ENCODE measurements around the gene DEGS2. TPM values are rescaled to one million over a fixed set of nuclear protein-coding genes. Genes with fewer than 3 reads are reported as not detected.

DEGS2 gene
- total RNA-seq, 1 experiment from 2014 or later: 1.6 TPM

DNA sequence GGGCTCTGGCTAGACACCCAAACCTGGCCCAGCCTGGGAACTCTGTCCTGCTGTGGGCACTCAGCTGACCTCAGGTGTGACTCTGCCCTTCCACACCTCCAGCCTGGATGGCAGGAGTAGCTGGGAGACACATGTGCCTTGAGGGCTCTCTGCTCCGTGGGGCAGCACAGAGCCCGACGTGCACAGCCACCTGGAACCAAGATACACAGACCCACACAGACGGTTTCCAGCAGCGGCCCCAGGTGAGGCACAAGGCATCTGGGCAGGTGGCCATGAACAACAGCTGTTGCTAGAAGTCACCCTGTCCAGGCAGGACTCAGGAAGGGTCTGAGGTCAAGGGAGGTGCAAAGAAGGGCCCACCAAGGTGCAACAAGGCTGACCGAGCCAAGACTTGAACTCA is 5.9 kb downstream of the DEGS2 start:
- Histone ChIP-seq H3F3A (ENCODE audit: low read length, unreplicated experiment) (no peaks in the 10 kb centered on the region), H3K27me3 (ENCODE audit: low read length) (peaks cover under 1% of the 10 kb centered on the region; the same call in 1 of the 2 replicates), H3K4me3 (ENCODE audit: low read length) (no peak overlapping the region), H3K9ac (ENCODE audit: low read length) (no peak overlapping the region), H4K20me1 (ENCODE audit: low read length) (no peaks in the 10 kb centered on the region), H3K27ac (ENCODE audit: low read length) (no peak overlapping the region), H3K36me3 (ENCODE audit: low read depth, low read length) (no peaks in the 10 kb centered on the region), H3K4me1 (ENCODE audit: insufficient read depth, low read length) (peaks cover 24% of the 10 kb centered on the region), H2AFZ (ENCODE audit: low read length) (no peak overlapping the region), H3K79me2 (ENCODE audit: low read length) (no peaks in the 10 kb centered on the region), H3K9me3 (ENCODE audit: low read length) (no peaks in the 10 kb centered on the region), H3K4me2 (ENCODE audit: low read length) (no peak overlapping the region), H3K9me2 (replicated peaks; ENCODE audit: low read length) (no peaks in the 10 kb centered on the region)
- no peak for DNase-seq
- BruUV-seq (replicated peaks): no TSS peak
- TF ChIP-seq, protein P1, sequence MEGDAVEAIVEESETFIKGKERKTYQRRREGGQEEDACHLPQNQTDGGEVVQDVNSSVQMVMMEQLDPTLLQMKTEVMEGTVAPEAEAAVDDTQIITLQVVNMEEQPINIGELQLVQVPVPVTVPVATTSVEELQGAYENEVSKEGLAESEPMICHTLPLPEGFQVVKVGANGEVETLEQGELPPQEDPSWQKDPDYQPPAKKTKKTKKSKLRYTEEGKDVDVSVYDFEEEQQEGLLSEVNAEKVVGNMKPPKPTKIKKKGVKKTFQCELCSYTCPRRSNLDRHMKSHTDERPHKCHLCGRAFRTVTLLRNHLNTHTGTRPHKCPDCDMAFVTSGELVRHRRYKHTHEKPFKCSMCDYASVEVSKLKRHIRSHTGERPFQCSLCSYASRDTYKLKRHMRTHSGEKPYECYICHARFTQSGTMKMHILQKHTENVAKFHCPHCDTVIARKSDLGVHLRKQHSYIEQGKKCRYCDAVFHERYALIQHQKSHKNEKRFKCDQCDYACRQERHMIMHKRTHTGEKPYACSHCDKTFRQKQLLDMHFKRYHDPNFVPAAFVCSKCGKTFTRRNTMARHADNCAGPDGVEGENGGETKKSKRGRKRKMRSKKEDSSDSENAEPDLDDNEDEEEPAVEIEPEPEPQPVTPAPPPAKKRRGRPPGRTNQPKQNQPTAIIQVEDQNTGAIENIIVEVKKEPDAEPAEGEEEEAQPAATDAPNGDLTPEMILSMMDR (conservative IDR thresholded peaks at IDR 0.05; ENCODE audit: low read depth, low read length): no peak
- TF ChIP-seq EZH2phosphoT487 (IDR thresholded peaks at IDR 0.05; ENCODE audit: borderline replicate concordance, low read length) (no peak), EZH2 (IDR thresholded peaks at IDR 0.05; ENCODE audit: low read length, unreplicated experiment) (no peak)
- ChIA-PET POLR2A (ENCODE audit: unreplicated experiment) (no interaction called here), CTCF (no interaction called here)
- intact Hi-C loops (cut with micrococcal nuclease): no loop called here
- no peak for ATAC-seq

DNA sequence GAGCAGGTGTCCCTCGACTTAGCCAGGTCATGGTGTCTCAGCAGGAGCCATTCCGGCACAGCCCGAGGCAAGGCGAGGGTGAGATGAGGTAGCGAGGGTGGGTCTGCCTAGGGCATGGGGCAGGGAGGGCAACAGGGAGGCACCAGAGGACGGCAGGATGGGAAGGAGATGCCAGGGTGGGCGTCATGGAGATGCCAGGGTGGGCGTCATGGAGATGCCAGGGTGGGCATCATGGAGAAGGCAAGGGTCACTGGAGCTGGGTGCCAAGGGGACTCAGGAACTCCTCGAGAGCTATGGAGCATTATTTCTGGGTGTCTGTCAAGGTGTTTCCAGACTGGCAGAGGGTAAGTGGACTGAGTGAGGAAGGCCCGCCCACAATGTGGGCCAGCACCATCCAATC is 7.4 kb downstream of the DEGS2 start:
- Histone ChIP-seq H3F3A (ENCODE audit: low read length, unreplicated experiment) (no peaks in the 10 kb centered on the region), H3K4me1 (ENCODE audit: insufficient read depth, low read length) (peaks cover 24% of the 10 kb centered on the region), H4K20me1 (ENCODE audit: low read length) (no peaks in the 10 kb centered on the region), H3K9me2 (replicated peaks; ENCODE audit: low read length) (no peaks in the 10 kb centered on the region), H3K36me3 (ENCODE audit: low read depth, low read length) (no peaks in the 10 kb centered on the region), H3K4me3 (ENCODE audit: low read length) (no peak overlapping the region), H3K4me2 (ENCODE audit: low read length) (no peak overlapping the region), H3K79me2 (ENCODE audit: low read length) (no peaks in the 10 kb centered on the region), H3K9me3 (ENCODE audit: low read length) (no peaks in the 10 kb centered on the region), H2AFZ (ENCODE audit: low read length) (no peak overlapping the region), H3K9ac (ENCODE audit: low read length) (no peak overlapping the region), H3K27me3 (ENCODE audit: low read length) (no peaks in the 10 kb centered on the region), H3K27ac (ENCODE audit: low read length) (no peak overlapping the region)
- ATAC-seq: no peak
- DNase-seq: no peak
- BruUV-seq (replicated peaks): no TSS peak
- POLR2A ChIA-PET (ENCODE audit: unreplicated experiment): no interaction called here
- intact Hi-C loops (cut with micrococcal nuclease): no loop called here
- CTCF ChIA-PET: no interaction called here
- TF ChIP-seq EZH2phosphoT487 (IDR thresholded peaks at IDR 0.05; ENCODE audit: borderline replicate concordance, low read length): no peak
- no peak for TF ChIP-seq EZH2 (IDR thresholded peaks at IDR 0.05; ENCODE audit: low read length, unreplicated experiment)
- TF ChIP-seq, protein P1 (conservative IDR thresholded peaks at IDR 0.05; ENCODE audit: low read depth, low read length): no peak

DNA sequence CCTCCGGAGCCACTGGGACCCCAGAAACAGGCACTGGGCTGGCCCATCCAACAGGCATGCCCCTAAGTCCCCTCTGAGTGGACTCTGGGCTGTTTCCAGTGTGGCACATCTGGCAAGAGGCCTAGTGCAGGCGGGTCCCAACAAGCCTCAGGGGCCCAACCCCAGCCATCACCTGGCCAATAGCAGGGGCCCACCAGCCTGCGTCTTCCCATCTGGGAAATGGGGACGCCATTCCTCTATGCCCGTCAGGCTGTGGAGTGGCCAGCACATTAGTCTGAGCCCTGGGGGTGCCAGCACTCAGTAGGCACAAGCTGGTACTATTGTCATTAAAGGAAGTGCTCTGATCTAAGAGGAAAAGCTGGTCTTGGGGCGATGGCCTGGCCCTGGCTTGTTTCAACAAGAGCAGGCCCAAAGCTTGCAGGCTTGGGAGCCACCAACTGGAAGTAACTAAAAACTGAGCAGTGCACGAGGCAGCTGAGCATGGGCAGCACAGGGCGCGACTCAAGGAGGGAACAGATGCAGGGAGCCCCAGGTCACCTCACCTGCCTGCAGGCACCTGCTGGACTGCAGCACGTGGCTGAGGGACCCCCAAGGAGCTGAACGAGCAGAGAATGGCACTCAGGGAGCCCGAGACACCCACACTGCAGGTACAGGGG is 8.4 kb downstream of the DEGS2 start:
- Histone ChIP-seq H2AFZ (ENCODE audit: low read length) (no peak overlapping the region), H3K36me3 (ENCODE audit: low read depth, low read length) (no peaks in the 10 kb centered on the region), H3F3A (ENCODE audit: low read length, unreplicated experiment) (no peaks in the 10 kb centered on the region), H4K20me1 (ENCODE audit: low read length) (no peaks in the 10 kb centered on the region), H3K9me3 (ENCODE audit: low read length) (no peaks in the 10 kb centered on the region), H3K4me3 (ENCODE audit: low read length) (no peak overlapping the region), H3K27me3 (ENCODE audit: low read length) (no peaks in the 10 kb centered on the region), H3K4me1 (ENCODE audit: insufficient read depth, low read length) (peaks cover 18% of the 10 kb centered on the region), H3K79me2 (ENCODE audit: low read length) (no peaks in the 10 kb centered on the region), H3K9ac (ENCODE audit: low read length) (no peak overlapping the region), H3K4me2 (ENCODE audit: low read length) (no peak overlapping the region), H3K9me2 (replicated peaks; ENCODE audit: low read length) (no peaks in the 10 kb centered on the region), H3K27ac (ENCODE audit: low read length) (no peak overlapping the region)
- no peak for TF ChIP-seq EZH2 (IDR thresholded peaks at IDR 0.05; ENCODE audit: low read length, unreplicated experiment)
- TF ChIP-seq, protein P1 (conservative IDR thresholded peaks at IDR 0.05; ENCODE audit: low read depth, low read length): no peak
- no peak for TF ChIP-seq EZH2phosphoT487 (IDR thresholded peaks at IDR 0.05; ENCODE audit: borderline replicate concordance, low read length)
- intact Hi-C loops (cut with micrococcal nuclease): no loop called here
- CTCF ChIA-PET: no interaction called here
- POLR2A ChIA-PET (ENCODE audit: unreplicated experiment): no interaction called here
- DNase-seq: no peak
- no TSS peak for BruUV-seq (replicated peaks)
- ATAC-seq: no peak

Measured in PC-3 (cell line).